GM10248 (cell line): ENCODE results near the gene MAST3.
A peak's percentile ranks its signal among the peaks of the same experiment; 100 is the strongest.

Experiments used
- CTCF ChIA-PET: fragments of 300-600 bp; sonication (Branson Sonifier 250); formaldehyde crosslinking; extraction: SDS; loops from one replicate; lab custom pipeline; 2021; ENCODE audit warnings: antibody characterized with exemption; lab: Yijun Ruan, JAX
- POLR2A ChIA-PET: fragments of 350-650 bp; sonication (Branson Sonifier 250); formaldehyde crosslinking; extraction: SDS; loops from one replicate; lab custom pipeline; 2020; ENCODE audit warnings: antibody characterized with exemption; lab: Yijun Ruan, JAX
- DNase-seq: peaks from one replicate; pipeline ENCODE4 v3.0.0; 2012; ENCODE audit errors: extremely low spot score
- CTCF ChIP-seq: IDR thresholded peaks from 2 replicates; pipeline ENCODE4 v1.5.1; 2012; ENCODE audit warnings: mild to moderate bottlenecking, low read depth; ENCODE audit errors: extremely low read depth, missing control alignments, control extremely low read depth

The MAST3 gene

GRCh38 chr19:18119013-18119716, 21.6 kb downstream of the MAST3 start:
- ChIA-PET CTCF (interaction anchor here (1.0 to 2.9 kb wide), 8 partner anchors 18 to 181 kb away, joined by 3 to 8 read pairs (median 5); partner anchors contain the start of gene PIK3R2), POLR2A (interaction anchor here (0.6 kb wide), 1 partner anchor 154 kb away, joined by 7 read pairs; no protein-coding TSS in a partner anchor)
- peak; percentile 53 for DNase-seq
- no peak for TF ChIP-seq CTCF

GRCh38 chr19:18119717-18120105, 22.1 kb downstream of the MAST3 start:
- POLR2A ChIA-PET, result interaction anchor here (0.6 kb wide), 1 partner anchor 153 kb away, joined by 7 read pairs; no protein-coding TSS in a partner anchor
- TF ChIP-seq CTCF, result no peak
- no peak for DNase-seq
- CTCF ChIA-PET, result interaction anchor here (1.0 to 2.9 kb wide), 7 partner anchors 18 to 160 kb away, joined by 3 to 8 read pairs (median 5); partner anchors contain the start of gene PIK3R2

- ChIA-PET CTCF (interaction anchor here (1.0 to 2.9 kb wide), 4 partner anchors 17 to 48 kb away, joined by 3 to 8 read pairs (median 4); partner anchors contain the start of gene PIK3R2), POLR2A (no interaction called here)
- no peak for TF ChIP-seq CTCF
- no peak for DNase-seq
Observed at GRCh38 chr19:18120127-18120526, 22.5 kb downstream of the MAST3 start.

- POLR2A ChIA-PET, result no interaction called here
Observed at GRCh38 chr19:18121166-18121565, 23.6 kb downstream of the MAST3 start.

GRCh38 chr19:18122424-18122823, 24.8 kb downstream of the MAST3 start:
- no peak for TF ChIP-seq CTCF
- no peak for DNase-seq
- ChIA-PET POLR2A (no interaction called here), CTCF (interaction anchor here (0.8 to 2.5 kb wide), 3 partner anchors 13 to 30 kb away, joined by 3 to 9 read pairs (median 4); partner anchors contain the start of gene PIK3R2)

More at GRCh38 chr19:18121166-18121565, 23.6 kb downstream of the MAST3 start:
- no peak for TF ChIP-seq CTCF
- CTCF ChIA-PET, result interaction anchor here (1.2 to 2.9 kb wide), 2 partner anchors 8 to 16 kb away, joined by 3 to 8 read pairs; no protein-coding TSS in a partner anchor
- no peak for DNase-seq

GRCh38 chr19:18122860-18123795, 25.6 kb downstream of the MAST3 start:
- no peak for TF ChIP-seq CTCF
- POLR2A ChIA-PET, result no interaction called here
- DNase-seq, result no peak
- CTCF ChIA-PET, result interaction anchor here (1.2 to 2.5 kb wide), 3 partner anchors 10 to 29 kb away, joined by 3 to 9 read pairs (median 4); partner anchors contain the start of gene PIK3R2
